WTC11 (cell line): ENCODE data around the gene KIRREL2. TPM values are rescaled to one million over a fixed set of nuclear protein-coding genes. Genes with fewer than 3 reads are reported as not detected.

Source experiments
- ATAC-seq: fragments of 200-7000 bp; cut with Tn5 transposase; 2 replicates; pipeline ENCODE4 v1.10.0; 2021; ENCODE audit warnings: mild to moderate bottlenecking, moderate library complexity
- CTCF ChIA-PET: fragments of 300-600 bp; sonication (Branson Sonifier 250); formaldehyde crosslinking; loops from one replicate; lab custom pipeline; 2021; ENCODE audit warnings: antibody characterized with exemption; lab: Charles Lee
- POLR2A ChIA-PET: fragments of 350-600 bp; sonication (Branson Sonifier 250); formaldehyde crosslinking; loops from one replicate; lab custom pipeline; 2021; ENCODE audit warnings: antibody characterized with exemption; lab: Charles Lee
- DNase-seq: peaks from one replicate; pipeline ENCODE4 v3.0.0; 2021; ENCODE audit warnings: low spot score
- H3K27ac Mint-ChIP-seq: 2 replicates; pipeline ENCODE4 v1.8.0; 2021; ENCODE audit warnings: mixed read lengths
- H3K27me3 Mint-ChIP-seq: 2 replicates; pipeline ENCODE4 v1.8.0; 2021; ENCODE audit warnings: low read depth, mild to moderate bottlenecking, moderate library complexity, mixed read lengths
- H3K36me3 Mint-ChIP-seq: 2 replicates; pipeline ENCODE4 v1.8.0; 2021; ENCODE audit warnings: mixed read lengths
- H3K4me1 Mint-ChIP-seq: 2 replicates; pipeline ENCODE4 v1.8.0; 2022; ENCODE audit warnings: mixed read lengths
- H3K4me3 Mint-ChIP-seq: 2 replicates; pipeline ENCODE4 v1.8.0; 2021; ENCODE audit warnings: mild to moderate bottlenecking, moderate library complexity, mixed read lengths
- H3K9me3 Mint-ChIP-seq: 2 replicates; pipeline ENCODE4 v1.8.0; 2021; ENCODE audit warnings: mixed read lengths
- ARID4B ChIP-seq: sonication (generic); formaldehyde crosslinking; IDR thresholded peaks from 2 replicates; pipeline ENCODE4 v1.8.0; 2023; ENCODE audit warnings: missing genetic modification reagents, mild to moderate bottlenecking, borderline replicate concordance
- CDX4 ChIP-seq: fragments of 250-450 bp; sonication (Bioruptor Pico); IDR thresholded peaks from 2 replicates; pipeline ENCODE4 v1.9.0; 2021; ENCODE audit warnings: moderate library complexity, mild to moderate bottlenecking, inconsistent platforms, borderline replicate concordance
- EMX1 ChIP-seq: fragments of 250-450 bp; sonication (Bioruptor Pico); IDR thresholded peaks from 2 replicates; pipeline ENCODE4 v1.8.0; 2021; ENCODE audit warnings: mild to moderate bottlenecking
- HMGA2 ChIP-seq: fragments of 250-450 bp; sonication (Bioruptor Pico); IDR thresholded peaks from 2 replicates; pipeline ENCODE4 v1.4.0; 2021; ENCODE audit warnings: mild to moderate bottlenecking, moderate library complexity
- HMGXB4 ChIP-seq: sonication (generic); formaldehyde crosslinking; IDR thresholded peaks from 2 replicates; pipeline ENCODE4 v1.8.1; 2023; ENCODE audit warnings: mild to moderate bottlenecking, moderate library complexity, missing genetic modification reagents
- JUN ChIP-seq: sonication (generic); formaldehyde crosslinking; IDR thresholded peaks from 2 replicates; pipeline ENCODE4 v1.8.0; 2023; ENCODE audit warnings: mild to moderate bottlenecking, missing genetic modification reagents
- KAT7 ChIP-seq: sonication (generic); formaldehyde crosslinking; IDR thresholded peaks from 2 replicates; pipeline ENCODE4 v1.8.1; 2023; ENCODE audit warnings: missing genetic modification reagents, mild to moderate bottlenecking, borderline replicate concordance
- MAX ChIP-seq: sonication (generic); formaldehyde crosslinking; IDR thresholded peaks from 2 replicates; pipeline ENCODE4 v1.8.0; 2022; ENCODE audit warnings: mild to moderate bottlenecking, missing genetic modification reagents
- MXD4 ChIP-seq: fragments of 250-450 bp; sonication (Bioruptor Pico); IDR thresholded peaks from 2 replicates; pipeline ENCODE4 v1.8.0; 2021; ENCODE audit warnings: mild to moderate bottlenecking, moderate library complexity, borderline replicate concordance
- PRDM15 ChIP-seq: sonication (generic); formaldehyde crosslinking; IDR thresholded peaks from 2 replicates; pipeline ENCODE4 v1.8.0; 2022; ENCODE audit warnings: missing genetic modification reagents
- PREB ChIP-seq: sonication (generic); formaldehyde crosslinking; IDR thresholded peaks from 2 replicates; pipeline ENCODE4 v1.8.1; 2022; ENCODE audit warnings: mild to moderate bottlenecking, missing genetic modification reagents, moderate library complexity, borderline replicate concordance
- RELA ChIP-seq: sonication (generic); formaldehyde crosslinking; IDR thresholded peaks from 2 replicates; pipeline ENCODE4 v1.8.1; 2022; ENCODE audit warnings: missing genetic modification reagents, mild to moderate bottlenecking, borderline replicate concordance
- TEAD1 ChIP-seq: sonication (generic); formaldehyde crosslinking; IDR thresholded peaks from 2 replicates; pipeline ENCODE4 v1.8.0; 2022; ENCODE audit warnings: mild to moderate bottlenecking, missing genetic modification reagents
- ZNF232 ChIP-seq: sonication (generic); formaldehyde crosslinking; IDR thresholded peaks from 2 replicates; pipeline ENCODE4 v1.8.0; 2022; ENCODE audit warnings: mild to moderate bottlenecking, missing genetic modification reagents
- ZNF263 ChIP-seq: sonication (generic); formaldehyde crosslinking; IDR thresholded peaks from 2 replicates; pipeline ENCODE4 v1.8.1; 2022; ENCODE audit warnings: low read depth, mild to moderate bottlenecking, moderate library complexity, missing genetic modification reagents
- ZNF281 ChIP-seq: sonication (generic); formaldehyde crosslinking; IDR thresholded peaks from 2 replicates; pipeline ENCODE4 v1.8.0; 2023; ENCODE audit warnings: mild to moderate bottlenecking, missing genetic modification reagents
- ZNF423 ChIP-seq: fragments of 250-450 bp; sonication (Bioruptor Pico); IDR thresholded peaks from 2 replicates; pipeline ENCODE4 v2.1.2; 2022; ENCODE audit warnings: mild to moderate bottlenecking, moderate library complexity
- total RNA-seq: library from RNA; stranded (reverse); gene quantifications from 3 replicates; pipeline ENCODE4 v1.2.3, GENCODE V29; 2021

KIRREL2 gene
- total RNA-seq, 1 experiment from 2014 or later, result 4.7 TPM

GRCh38 chr19:35911790-35912189 is 55.1 kb downstream of the KIRREL2 start:
- H3K27ac Mint-ChIP-seq, result no peak overlapping the region
- ATAC-seq (no peak), DNase-seq (no peak)
- no peaks in the 10 kb centered on the region for H3K36me3 Mint-ChIP-seq
- CTCF ChIA-PET, result interaction anchor here (0.7 to 1.0 kb wide), 3 partner anchors 29 to 127 kb away, joined by 3 to 4 read pairs (median 3); no protein-coding TSS in a partner anchor
- no peak overlapping the region for H3K4me3 Mint-ChIP-seq
- H3K27me3 Mint-ChIP-seq, result peaks cover 2% of the 10 kb centered on the region; the same call in 1 of the 2 replicates
- H3K9me3 Mint-ChIP-seq, result no peaks in the 10 kb centered on the region
- peaks cover 17% of the 10 kb centered on the region for H3K4me1 Mint-ChIP-seq
- POLR2A ChIA-PET, result no interaction called here
- TF ChIP-seq ZNF281 (CRISPR knock-in tag) (no peak), MAX (no peak), ZNF423 (CRISPR knock-in tag) (no peak), PRDM15 (CRISPR knock-in tag) (no peak), CDX4 (CRISPR knock-in tag) (no peak), TEAD1 (CRISPR knock-in tag) (no peak), JUN (CRISPR knock-in tag) (no peak), ZNF263 (CRISPR knock-in tag) (no peak), KAT7 (CRISPR knock-in tag) (no peak), RELA (CRISPR knock-in tag) (no peak), PREB (no peak), EMX1 (CRISPR knock-in tag) (no peak), HMGA2 (no peak), ZNF232 (no peak)

- Mint-ChIP-seq H3K27ac (no peak overlapping the region), H3K36me3 (no peaks in the 10 kb centered on the region), H3K27me3 (peaks cover 4% of the 10 kb centered on the region; the same call in 1 of the 2 replicates), H3K9me3 (no peaks in the 10 kb centered on the region), H3K4me1 (peaks cover 10% of the 10 kb centered on the region), H3K4me3 (no peak overlapping the region)
- POLR2A ChIA-PET, result no interaction called here
- CTCF ChIA-PET, result interaction anchor here (0.6 kb wide), 1 partner anchor 307 kb away, joined by 4 read pairs; no protein-coding TSS in a partner anchor
- ATAC-seq, result no peak
- no peak for DNase-seq
- TF ChIP-seq ARID4B, result no peak
- TF ChIP-seq MXD4 (CRISPR knock-in tag), result no peak
- TF ChIP-seq ZNF281 (CRISPR knock-in tag), result no peak
- TF ChIP-seq ZNF263 (CRISPR knock-in tag), result no peak
- TF ChIP-seq HMGXB4, result no peak
These were observed 56.9 kb downstream of the KIRREL2 start for GRCh38 chr19:35913589-35913988.
